ENCODE results near the gene PHF2.
A peak's percentile ranks its signal among the peaks of the same experiment; 100 is the strongest.

Gene PHF2

GRCh38 chr9:93567271-93567959 lies 9.0 kb upstream of the PHF2 start:
- no peak for DNase-seq (ENCODE audit: low read depth, low spot score)
- H3K27ac ChIP-seq, result peak overlapping the region; percentile 84

- no peak for DNase-seq (ENCODE audit: low read depth, low spot score)
- H3K27ac ChIP-seq, result no peak overlapping the region
These were observed 8.2 kb upstream of the PHF2 start for GRCh38 chr9:93568169-93568568.

GRCh38 chr9:93569621-93570174 lies 6.7 kb upstream of the PHF2 start:
- DNase-seq (ENCODE audit: low read depth, low spot score), result no peak
- H3K27ac ChIP-seq, result no peak overlapping the region

- no peak overlapping the region for H3K27ac ChIP-seq
- DNase-seq (ENCODE audit: low read depth, low spot score), result no peak
These were observed 4.2 kb upstream of the PHF2 start for GRCh38 chr9:93572221-93572620.

- H3K27ac ChIP-seq, result no peak overlapping the region
- DNase-seq (ENCODE audit: low read depth, low spot score), result no peak
These were observed 3.5 kb upstream of the PHF2 start for GRCh38 chr9:93572636-93573515.

- no peak for DNase-seq (ENCODE audit: low read depth, low spot score)
- H3K27ac ChIP-seq, result no peak overlapping the region
These were observed 2.9 kb upstream of the PHF2 start for GRCh38 chr9:93573516-93573828.

- no peak overlapping the region for H3K27ac ChIP-seq
- no peak for DNase-seq (ENCODE audit: low read depth, low spot score)
These were observed 2.1 kb upstream of the PHF2 start for GRCh38 chr9:93574091-93574899.

GRCh38 chr9:93574900-93575795 lies 1.2 kb upstream of the PHF2 start:
- peak overlapping the region; percentile 59 for H3K27ac ChIP-seq
- no peak for DNase-seq (ENCODE audit: low read depth, low spot score)

- no peak for DNase-seq (ENCODE audit: low read depth, low spot score)
These were observed 557 bp upstream of the PHF2 start for GRCh38 chr9:93575796-93576257.

GRCh38 chr9:93577078-93577974 lies 942 bp downstream of the PHF2 start:
- H3K27ac ChIP-seq, result peak overlapping the region; percentile 59
- DNase-seq (ENCODE audit: low read depth, low spot score), result no peak

More at GRCh38 chr9:93575796-93576257, 557 bp upstream of the PHF2 start:
- peak overlapping the region; percentile 59 for H3K27ac ChIP-seq

- no peak for DNase-seq (ENCODE audit: low read depth, low spot score)
- peak overlapping the region; percentile 59 for H3K27ac ChIP-seq
These were observed 1.7 kb downstream of the PHF2 start for GRCh38 chr9:93577975-93578682.

GRCh38 chr9:93578844-93579243 lies 2.5 kb downstream of the PHF2 start:
- no peak overlapping the region for H3K27ac ChIP-seq
- no peak for DNase-seq (ENCODE audit: low read depth, low spot score)

- no peak for DNase-seq (ENCODE audit: low read depth, low spot score)
- no peak overlapping the region for H3K27ac ChIP-seq
These were observed 3.5 kb downstream of the PHF2 start for GRCh38 chr9:93579711-93580516.

- no peak for DNase-seq (ENCODE audit: low read depth, low spot score)
- H3K27ac ChIP-seq, result no peak overlapping the region
These were observed 4.4 kb downstream of the PHF2 start for GRCh38 chr9:93580654-93581380.

GRCh38 chr9:93582115-93582514 lies 5.7 kb downstream of the PHF2 start:
- H3K27ac ChIP-seq, result no peak overlapping the region
- DNase-seq (ENCODE audit: low read depth, low spot score), result no peak

GRCh38 chr9:93582550-93582949 lies 6.2 kb downstream of the PHF2 start:
- H3K27ac ChIP-seq, result no peak overlapping the region
- DNase-seq (ENCODE audit: low read depth, low spot score), result no peak

All from epithelial cell of prostate (primary cell).